Measurements from ENCODE around the gene C22orf39. TPM values are rescaled to one million over a fixed set of nuclear protein-coding genes. Genes with fewer than 3 reads are reported as not detected.

Gene C22orf39
- total and polyA plus RNA-seq, 4 donors: 11.3 to 22.4 (median 13.5) TPM

GRCh38 chr22:19450363-19451175 lies 3.1 kb upstream of the C22orf39 start (continued):
- TF ChIP-seq REST (IDR thresholded peaks at IDR 0.05) (no peak), FOXA1 (IDR thresholded peaks at IDR 0.05) (no peak), TAF1 (conservative IDR thresholded peaks at IDR 0.05) (no peak), FOXA2 (IDR thresholded peaks at IDR 0.05) (no peak), SP1 (IDR thresholded peaks at IDR 0.05) (no peak), HNF4G (IDR thresholded peaks at IDR 0.05) (no peak)

DNA sequence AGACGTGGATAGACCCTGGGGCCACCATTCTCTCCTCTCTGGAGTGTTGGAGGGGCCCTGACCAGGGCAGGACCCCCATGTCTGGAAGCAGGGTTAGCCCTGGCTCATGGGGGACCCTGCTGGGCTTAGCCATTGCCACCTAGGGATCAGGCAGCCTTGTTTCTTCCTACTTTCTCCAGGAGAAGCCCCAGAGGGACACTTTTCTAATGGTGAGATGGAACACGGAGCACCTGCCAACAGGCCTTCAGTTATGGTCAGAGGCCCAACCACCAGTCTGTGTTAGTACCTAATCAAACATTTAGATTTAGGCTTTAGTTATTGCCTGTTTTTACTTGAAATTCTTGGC lies 1.9 kb upstream of the C22orf39 start:
- no peaks in the 10 kb centered on the region for H3K9me3 ChIP-seq (ENCODE audit: control insufficient read depth in 4 of 4, low read length in 3 of 4)
- H3K36me3 ChIP-seq (ENCODE audit: control insufficient read depth in 4 of 4, insufficient read depth in 3 of 4, low read depth in 1 of 4, low read length in 3 of 4): peaks cover 0 to 34% (median 27%) of the 10 kb centered on the region in 4 donors
- WGBS: 92% methylated on average over 2 of the region's 2 CpGs
- no peak for TF ChIP-seq FOXA1 (IDR thresholded peaks at IDR 0.05)
- TF ChIP-seq, protein P1, sequence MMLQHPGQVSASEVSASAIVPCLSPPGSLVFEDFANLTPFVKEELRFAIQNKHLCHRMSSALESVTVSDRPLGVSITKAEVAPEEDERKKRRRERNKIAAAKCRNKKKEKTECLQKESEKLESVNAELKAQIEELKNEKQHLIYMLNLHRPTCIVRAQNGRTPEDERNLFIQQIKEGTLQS (IDR thresholded peaks at IDR 0.05): no peak
- TF ChIP-seq TAF1 (conservative IDR thresholded peaks at IDR 0.05): no peak
- TF ChIP-seq YY1 (IDR thresholded peaks at IDR 0.05): no peak
- TF ChIP-seq, protein P2, sequence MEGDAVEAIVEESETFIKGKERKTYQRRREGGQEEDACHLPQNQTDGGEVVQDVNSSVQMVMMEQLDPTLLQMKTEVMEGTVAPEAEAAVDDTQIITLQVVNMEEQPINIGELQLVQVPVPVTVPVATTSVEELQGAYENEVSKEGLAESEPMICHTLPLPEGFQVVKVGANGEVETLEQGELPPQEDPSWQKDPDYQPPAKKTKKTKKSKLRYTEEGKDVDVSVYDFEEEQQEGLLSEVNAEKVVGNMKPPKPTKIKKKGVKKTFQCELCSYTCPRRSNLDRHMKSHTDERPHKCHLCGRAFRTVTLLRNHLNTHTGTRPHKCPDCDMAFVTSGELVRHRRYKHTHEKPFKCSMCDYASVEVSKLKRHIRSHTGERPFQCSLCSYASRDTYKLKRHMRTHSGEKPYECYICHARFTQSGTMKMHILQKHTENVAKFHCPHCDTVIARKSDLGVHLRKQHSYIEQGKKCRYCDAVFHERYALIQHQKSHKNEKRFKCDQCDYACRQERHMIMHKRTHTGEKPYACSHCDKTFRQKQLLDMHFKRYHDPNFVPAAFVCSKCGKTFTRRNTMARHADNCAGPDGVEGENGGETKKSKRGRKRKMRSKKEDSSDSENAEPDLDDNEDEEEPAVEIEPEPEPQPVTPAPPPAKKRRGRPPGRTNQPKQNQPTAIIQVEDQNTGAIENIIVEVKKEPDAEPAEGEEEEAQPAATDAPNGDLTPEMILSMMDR (IDR thresholded peaks at IDR 0.05; ENCODE audit: low read depth, low read length, missing input control): no peak
- TF ChIP-seq SP1 (IDR thresholded peaks at IDR 0.05): no peak
- no peak for TF ChIP-seq REST (IDR thresholded peaks at IDR 0.05)
- TF ChIP-seq FOXA2 (IDR thresholded peaks at IDR 0.05): no peak
- TF ChIP-seq RAD21 (IDR thresholded peaks at IDR 0.05): no peak
- no peak for TF ChIP-seq EGR1 (IDR thresholded peaks at IDR 0.05; ENCODE audit: low read depth in 2 of 2)
- TF ChIP-seq HNF4A (conservative IDR thresholded peaks at IDR 0.05): no peak
- no peak for TF ChIP-seq NR2F2 (IDR thresholded peaks at IDR 0.05)
- no peak for TF ChIP-seq ZBTB33 (IDR thresholded peaks at IDR 0.05)
- TF ChIP-seq HNF4G (IDR thresholded peaks at IDR 0.05): no peak
- TF ChIP-seq MAX (IDR thresholded peaks at IDR 0.05): no peak
- TF ChIP-seq RXRA (IDR thresholded peaks at IDR 0.05): no peak
- no peak for TF ChIP-seq JUND (IDR thresholded peaks at IDR 0.05)
- TF ChIP-seq GABPA (IDR thresholded peaks at IDR 0.05 in 1 of 2, conservative IDR thresholded peaks at IDR 0.05 in 1 of 2): no peak
- no peak overlapping the region for H3K9ac ChIP-seq (ENCODE audit: low read depth in 1 of 2, low read length in 2 of 2)
- no peaks in the 10 kb centered on the region for H3K27me3 ChIP-seq (ENCODE audit: control insufficient read depth in 4 of 4, insufficient read depth in 4 of 4, low read length in 3 of 4)
- no peak overlapping the region for H3K4me3 ChIP-seq (ENCODE audit: low read depth in 1 of 3, low read length in 3 of 3)
- peaks cover 4 to 19% (median 12%) of the 10 kb centered on the region in 4 donors for H3K4me1 ChIP-seq (ENCODE audit: control insufficient read depth in 4 of 4, insufficient read depth in 4 of 4, low read length in 3 of 4)
- DNase-seq (ENCODE audit: low spot score): no peak
- H3K27ac ChIP-seq (ENCODE audit: low read depth in 1 of 2, low read length in 2 of 2): no peak overlapping the region

All from liver (tissue), 9 donors.